GM19455 (cell line): Measurements from ENCODE around the gene CLTCL1.
A peak's percentile ranks its signal among the peaks of the same experiment; 100 is the strongest.
"Not testable (repeated sequence)": the region's sequence is repeated elsewhere in the genome, so short reads cannot be mapped to it uniquely, and the experiment has no call there.

ENCODE experiments used
- ATAC-seq: cut with Tn5 transposase; IDR thresholded peaks from one replicate; pipeline ENCODE4 v1.9.1; 2021; ENCODE audit not compliant: unreplicated experiment

Gene CLTCL1

DNA sequence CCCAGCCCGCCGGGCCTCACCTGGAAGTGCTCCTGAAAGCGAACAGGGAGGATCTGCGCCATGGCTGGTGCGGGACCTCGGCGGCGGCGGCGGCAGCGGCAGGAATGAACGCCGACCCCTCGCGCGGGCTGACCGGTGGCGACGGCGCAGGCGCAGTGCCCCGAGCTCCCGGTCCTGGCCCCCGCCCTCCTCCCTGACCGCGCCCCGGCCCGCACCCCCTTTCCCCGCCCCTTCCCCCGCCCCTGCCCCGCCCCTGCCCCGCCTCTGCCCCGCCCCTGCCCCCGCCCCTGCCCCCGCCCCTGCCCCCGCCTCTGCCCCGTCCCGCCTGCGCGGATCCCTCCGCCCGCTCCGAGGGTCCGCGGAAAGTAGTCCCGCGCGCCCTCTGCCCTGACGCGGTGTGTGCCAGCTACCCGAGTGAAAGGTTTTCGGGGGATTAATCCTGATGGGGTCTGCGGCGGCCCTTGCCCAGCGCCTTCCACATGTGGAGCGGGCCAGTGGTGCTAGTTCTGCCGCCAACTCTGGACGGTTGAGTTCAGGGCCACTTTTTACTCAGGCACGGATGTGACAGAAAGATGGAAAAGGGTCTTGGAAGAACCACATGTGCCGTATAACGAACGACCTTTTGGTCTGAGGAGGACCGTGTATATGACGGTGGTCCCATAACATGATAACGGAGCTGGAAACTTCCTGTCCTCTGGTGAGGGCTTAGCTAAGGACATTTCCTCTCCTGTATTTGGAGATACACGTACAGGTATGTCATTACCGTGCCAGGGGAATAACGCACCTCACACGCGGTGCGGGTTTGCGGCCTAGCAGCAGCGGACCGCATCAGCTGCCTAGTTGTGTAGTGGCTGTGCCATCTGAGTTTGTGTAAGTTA lies at the start of gene CLTCL1:
CLTCL1 (minus strand) TSS at position 140 of the 878 bp plus-strand sequence; CDS start at position 62, 78 bp downstream.
- ATAC-seq, result peak; percentile 57

DNA sequence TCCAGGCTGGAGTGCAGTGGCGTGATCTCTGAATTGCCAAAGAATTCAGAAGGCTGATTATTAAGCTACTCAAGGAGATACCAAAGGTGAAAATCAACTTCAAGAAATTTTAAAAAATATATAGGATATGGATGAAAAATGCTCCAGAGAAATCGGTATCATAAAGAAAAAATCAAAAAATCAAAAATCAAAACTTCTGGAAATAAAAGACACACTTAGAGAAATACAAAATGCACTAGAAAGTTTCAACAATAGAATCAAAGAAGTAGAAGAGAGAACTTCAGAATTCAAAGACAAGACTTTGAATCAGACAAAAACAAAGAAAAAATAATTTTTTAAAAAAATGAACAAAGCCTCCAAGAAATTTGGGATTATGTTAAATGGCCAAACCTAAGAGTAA lies 45.6 kb upstream of the CLTCL1 start:
- ATAC-seq, result no peak

DNA sequence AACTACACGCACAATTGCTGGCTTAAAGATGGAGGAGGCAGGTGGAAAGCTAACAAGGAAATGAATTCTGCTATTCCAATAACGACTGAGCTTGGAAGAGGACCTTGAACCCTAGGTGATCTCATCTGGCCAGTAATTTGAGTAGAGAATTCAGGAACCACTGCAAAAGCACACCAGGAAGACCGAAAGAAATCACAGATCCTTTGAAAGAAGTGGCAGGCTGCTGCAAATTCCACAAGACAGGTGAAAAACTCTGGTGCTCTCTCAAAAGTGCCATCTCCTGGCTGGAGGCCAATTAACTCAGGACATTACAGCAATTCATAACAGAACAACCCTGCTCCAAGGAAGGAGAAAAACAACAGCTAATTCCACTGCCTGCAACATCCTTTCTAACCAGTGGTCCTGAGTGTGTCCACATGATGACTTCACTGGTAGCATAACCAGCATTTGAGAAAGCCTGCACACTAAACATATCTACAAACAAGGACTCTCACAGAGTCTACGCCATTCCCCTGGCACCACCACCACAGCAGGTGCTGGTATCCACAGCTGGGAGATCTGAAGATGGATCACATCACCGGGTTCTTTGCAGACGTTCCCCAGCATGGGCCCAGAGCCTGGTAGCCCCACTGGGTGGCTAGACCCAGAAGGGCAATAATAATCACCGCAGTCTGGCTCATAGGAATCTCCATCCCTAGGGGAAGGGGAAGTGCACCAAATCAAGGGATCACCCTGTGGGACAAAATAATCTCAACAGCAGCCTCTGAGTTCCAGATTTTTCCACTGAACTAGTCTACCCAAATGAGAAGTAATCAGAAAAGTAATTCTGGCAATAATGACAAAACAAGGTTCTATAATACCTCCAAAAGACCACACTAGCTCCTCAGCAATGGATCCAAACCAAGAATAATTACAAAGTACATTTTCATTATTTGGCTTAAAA lies 44.9 kb upstream of the CLTCL1 start:
- no peak for ATAC-seq

DNA sequence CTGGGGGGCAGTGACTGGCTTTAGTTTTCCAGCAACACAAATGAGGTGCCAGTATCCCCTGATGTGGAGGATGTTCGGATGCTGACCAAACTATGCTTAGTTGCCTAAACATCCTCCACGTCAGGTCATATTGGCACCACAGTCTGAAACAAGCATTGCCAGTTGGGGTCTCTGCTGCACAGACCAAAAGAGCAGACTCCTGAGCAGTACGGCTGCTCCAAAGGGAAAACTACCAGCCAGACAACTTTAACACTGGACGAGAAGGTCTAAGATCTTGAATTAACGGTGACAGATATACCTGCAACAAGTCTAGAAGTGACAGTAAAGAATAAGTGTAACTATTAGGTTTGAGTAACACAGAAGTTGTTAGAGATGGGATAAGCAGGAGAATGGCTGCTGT lies 40.5 kb upstream of the CLTCL1 start:
- ATAC-seq, result no peak

DNA sequence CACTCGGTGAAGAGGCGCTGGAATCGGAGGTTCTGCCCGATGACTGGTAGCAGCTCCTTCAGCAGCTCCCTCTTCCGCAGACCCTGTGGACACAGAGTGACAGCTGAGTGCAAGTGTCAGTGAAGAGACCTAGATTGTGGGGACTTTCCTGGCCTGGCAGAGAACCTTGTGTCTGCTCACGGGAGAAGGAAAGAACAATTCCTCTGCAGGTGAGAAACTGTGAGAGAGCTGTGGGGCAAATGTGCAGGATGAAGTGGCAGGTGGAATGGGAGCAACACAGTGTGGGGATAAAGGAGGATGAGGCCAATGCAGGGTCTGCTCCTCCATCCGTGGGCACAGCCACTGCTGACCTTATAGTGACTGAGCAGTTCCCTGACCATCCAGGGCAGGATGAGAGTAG lies 40.0 kb upstream of the CLTCL1 start:
- no peak for ATAC-seq

DNA sequence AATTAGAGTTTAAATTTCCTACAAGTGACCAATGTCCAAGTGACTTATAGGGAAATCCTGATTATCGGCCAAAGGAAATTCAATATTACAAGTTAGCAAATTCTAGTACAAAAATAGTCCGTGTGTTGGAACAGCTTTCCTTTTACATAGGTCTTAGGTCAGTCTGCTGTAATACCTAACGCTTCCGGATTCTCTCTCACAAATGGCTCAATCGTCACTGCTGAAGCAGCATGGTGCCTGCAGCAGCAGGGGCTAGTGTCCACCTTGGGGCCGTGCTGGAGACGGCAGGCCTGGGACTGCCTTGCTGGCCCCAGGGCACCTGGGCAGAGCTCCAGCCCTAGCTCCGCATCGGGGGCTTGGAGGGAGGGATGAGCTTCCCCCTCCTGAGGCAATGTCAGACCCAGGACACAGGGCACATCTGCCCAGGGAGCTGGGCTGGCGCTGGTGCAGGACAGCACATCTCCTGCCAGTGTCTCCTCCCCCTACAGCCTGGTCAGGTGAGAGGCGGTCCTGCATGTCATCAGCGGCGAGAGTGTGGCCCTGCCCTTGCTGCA lies 39.4 kb upstream of the CLTCL1 start:
- ATAC-seq, result no peak

DNA sequence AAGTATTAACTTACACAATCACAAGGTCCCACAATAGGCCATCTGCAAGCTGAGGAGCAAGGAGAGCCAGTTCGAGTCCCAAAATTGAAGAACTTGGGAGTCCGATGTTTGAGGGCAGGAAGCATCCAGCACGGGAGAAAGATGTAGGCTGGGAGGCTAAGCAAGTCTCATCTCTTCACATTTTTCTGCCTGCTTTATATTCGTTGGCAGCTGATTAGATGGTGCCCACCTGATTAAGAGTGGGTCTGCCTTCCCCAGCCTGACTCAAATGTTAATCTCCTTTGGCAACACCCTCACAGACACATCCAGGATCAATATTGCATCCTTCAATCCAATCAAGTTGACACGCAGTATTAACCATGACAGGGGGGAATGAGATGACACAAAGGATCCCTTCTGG lies 38.7 kb upstream of the CLTCL1 start:
- not testable (repeated sequence) for ATAC-seq

DNA sequence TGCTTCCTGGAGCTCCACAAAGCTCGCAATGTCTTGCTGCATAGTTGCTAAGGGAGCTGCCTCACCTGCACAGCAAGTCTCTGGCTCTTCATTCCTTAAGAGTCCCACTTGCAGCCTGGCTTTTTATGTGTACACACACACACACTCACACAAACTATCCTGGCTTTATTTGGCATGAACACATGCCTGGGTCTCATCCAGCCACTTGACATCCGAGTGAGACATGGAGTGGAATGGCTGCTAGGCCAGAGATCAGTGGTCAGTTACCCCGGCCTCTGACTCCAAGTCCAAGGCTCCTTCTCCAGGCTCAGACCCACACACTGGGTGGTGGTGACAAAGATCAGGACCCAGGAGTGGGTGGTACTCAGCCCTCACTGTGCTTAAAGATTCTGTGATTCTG lies 37.9 kb upstream of the CLTCL1 start:
- ATAC-seq, result no peak

DNA sequence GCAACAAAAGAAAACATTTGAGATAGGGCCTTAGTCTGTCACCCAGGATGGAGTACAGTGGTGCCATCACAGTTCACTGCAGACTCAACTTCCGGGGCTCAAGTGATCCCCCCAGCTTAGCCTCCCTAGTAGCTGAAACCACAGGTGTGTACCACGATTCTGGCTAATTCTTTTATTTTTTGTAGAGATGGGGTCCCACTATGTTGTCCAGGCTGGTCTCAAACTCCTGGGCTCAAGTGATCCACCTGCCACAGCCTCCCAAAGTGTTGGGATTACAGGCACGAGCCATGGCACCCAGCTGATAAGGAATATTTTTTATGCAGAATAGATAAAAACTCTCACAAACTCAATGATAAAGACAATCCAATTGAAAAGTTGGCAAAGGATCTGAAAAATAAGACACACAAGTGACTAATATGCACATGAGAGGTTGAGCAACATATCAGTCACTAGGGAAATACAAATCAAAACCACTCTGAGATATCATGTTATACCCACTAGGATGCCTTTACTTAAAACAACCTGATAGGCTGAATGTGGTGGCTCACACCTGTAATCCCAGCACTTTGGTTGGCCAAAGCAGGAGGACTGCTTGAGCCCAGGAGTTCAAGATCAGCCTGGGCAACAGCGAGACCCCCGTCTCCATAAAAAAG lies 33.9 kb upstream of the CLTCL1 start:
- no peak for ATAC-seq

DNA sequence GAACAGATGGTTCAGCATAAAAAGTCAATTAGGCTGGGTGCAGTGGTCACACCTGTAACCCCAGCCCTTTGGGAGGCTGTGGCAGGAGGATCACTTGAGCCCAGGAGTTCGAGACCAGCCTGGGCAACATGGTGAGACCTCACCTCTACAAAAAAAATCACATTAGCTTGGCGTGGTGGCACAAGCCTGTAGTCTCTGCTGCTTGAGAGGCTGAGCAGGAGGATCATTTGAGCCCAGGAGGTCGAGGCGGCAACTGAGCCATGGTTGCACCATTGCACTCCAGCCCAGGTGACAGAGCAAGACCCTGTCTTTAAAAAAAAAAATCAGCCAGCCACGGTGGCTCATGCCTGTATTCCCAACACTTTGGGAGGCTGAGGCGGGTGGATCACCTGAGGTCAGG lies 31.9 kb upstream of the CLTCL1 start:
- ATAC-seq, result not testable (repeated sequence)

DNA sequence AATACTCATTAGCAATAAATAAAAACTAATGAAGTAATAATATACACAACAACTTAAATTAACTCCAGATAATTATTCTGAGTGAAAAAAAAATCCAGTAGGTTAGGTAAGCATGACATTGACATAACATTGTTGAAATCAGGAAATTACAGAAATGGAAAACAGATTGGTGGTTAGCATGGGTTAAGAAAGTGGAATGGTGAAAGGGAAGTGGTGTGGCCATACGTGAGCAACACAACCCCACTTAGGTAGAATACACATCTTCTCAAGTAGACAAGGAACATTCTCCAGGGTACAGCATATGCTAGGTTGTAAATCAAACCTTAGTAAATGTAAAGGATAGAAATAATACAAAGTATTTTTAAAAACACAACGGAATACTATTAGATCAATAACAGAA lies 30.2 kb upstream of the CLTCL1 start:
- no peak for ATAC-seq

DNA sequence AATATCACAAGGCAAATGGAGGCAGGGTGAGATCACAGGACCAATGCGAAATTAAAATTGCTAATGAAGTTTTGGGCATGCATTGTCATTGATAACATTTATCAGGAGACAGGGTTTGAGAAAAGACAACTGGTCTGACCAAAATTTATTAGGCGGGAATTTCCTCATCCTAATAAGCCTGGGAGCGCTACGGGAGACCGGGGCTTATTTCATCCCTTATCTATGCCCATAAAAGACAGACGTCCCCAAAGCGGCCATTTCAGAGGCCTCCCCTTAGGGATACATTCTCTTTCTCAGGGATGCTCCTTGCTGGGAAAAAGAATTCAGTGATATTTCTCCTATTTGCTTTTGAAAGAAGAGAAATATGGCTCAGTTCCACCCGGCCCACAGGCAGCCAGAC lies 28.6 kb upstream of the CLTCL1 start:
- not testable (repeated sequence) for ATAC-seq

DNA sequence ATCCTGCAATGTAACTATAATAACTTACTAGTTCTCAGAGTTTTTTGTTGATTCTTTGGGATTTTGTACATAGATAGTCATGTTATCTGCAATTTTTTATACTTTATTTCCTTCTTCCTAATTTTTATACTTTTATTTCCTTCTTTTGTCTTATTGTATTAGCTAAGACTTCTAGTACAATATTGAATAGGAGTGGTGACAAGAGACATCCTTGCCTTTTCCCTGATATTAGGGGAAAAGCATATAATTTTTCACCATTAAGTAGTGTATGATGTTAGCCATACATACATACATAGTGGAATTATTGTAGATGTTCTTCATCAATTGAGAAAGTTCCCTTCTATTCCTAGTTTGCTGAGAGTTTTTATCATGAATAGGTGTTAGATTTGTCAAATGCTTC lies 27.8 kb upstream of the CLTCL1 start:
- no peak for ATAC-seq

DNA sequence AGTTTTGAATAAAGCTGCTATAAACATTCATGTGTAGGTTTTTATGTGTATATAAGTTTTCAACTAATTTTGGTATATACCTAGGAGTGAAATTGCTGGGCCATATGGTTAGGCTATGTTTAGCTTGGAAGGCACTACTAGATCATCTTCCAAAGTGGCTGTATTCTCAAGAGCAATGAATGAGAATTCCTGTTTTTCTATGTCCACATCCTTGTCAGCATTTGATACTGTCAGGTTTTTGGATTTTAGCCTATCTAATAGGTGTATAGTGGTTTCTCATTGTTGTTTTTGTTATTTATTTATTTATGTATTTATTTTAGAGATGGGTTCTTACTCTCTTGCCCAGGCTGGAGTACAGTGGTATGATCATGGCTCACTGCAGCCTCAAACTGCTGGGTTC lies 26.3 kb upstream of the CLTCL1 start:
- ATAC-seq, result no peak

DNA sequence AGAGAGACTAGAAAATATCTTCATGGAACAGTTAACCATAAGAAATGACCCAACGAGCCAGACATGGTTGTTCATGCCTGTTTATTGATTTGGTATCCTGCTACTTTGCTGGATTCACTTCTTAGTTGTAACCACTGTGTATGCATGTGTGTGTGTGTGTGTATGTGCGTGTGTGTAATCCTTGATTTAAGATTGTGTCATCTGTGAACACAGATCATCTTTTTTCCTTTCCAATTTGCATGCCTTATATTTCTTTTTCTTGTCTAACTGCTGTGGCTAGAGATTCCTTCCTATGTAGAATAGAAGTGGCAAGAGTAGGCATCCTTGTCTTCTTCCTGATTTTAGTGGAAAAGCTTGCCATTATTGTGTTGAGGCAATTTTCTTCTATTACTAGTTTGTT lies 16.4 kb upstream of the CLTCL1 start:
- no peak for ATAC-seq

DNA sequence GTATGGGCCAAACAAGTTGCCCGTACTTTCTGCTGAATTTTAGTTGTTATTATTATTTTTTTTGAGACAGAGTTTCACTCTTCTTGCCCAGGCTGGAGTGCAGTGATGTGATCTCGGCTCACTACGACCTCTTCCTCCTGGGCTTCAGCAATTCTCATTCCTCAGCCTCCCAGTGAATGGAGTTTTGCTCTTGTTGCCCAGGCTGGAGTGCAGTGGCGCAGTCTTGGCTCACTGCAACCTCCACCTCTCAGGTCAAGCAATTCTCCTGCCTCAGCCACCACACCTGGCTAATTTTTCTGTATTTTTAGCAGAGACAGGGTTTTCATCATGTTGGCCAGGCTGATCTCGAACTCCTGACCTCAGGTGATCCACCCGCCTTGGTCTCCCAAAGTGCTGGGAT lies 15.0 kb upstream of the CLTCL1 start:
- ATAC-seq, result not testable (repeated sequence)

DNA sequence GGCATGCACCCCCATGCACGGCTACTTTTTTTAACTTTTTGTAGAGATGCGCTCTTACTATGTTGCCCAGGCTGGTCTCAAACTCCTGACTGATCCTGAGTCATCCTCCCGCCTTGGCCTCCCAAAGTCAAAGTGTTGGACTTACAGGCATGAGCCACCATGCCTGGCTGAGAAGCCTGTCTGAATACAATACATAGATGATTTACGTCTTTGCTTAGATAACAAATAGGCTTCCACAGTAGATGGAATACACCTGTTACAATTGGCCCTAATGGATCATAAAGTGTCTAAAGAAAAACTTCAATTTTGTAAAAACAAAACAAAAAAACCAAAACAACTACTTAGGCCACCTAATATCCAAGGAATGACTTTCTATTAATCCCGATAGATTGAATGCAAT lies 13.0 kb upstream of the CLTCL1 start:
- no peak for ATAC-seq

DNA sequence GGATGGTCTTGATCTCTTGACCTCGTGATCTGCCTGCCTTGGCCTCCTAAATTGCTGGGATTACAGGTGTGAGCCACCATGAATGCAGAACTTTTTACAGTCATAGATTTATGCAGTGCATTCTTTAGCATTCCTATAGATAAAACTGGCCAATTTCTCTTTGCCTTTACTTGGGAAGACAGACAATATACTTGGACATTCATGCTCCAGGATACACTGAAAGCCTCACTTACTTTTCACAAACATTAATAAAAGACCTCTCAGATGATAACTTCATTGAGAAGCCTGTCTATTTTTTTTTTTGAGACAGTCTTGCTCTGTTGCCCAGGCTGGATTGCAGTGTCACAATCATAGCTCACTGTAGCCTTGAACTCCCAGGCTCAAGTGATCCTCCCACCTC lies 12.3 kb upstream of the CLTCL1 start:
- ATAC-seq, result no peak

DNA sequence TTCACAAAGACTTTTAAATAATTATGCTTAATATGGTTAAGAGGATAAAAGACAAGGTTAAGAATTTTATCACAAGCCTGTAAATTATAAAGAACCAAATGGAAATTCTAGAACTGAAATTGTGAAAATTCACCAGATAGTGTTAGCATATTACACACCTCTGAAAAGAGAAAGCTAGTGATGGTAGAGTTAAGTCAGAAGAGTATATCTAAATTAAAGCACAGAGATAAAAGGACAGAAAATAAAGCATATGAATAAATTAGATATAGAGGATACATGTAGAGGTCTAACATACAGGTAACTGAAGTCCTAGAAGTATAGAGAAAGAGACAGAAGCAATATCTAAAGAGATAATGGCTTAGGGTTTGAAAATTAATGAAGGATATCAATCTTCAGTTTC lies 4.2 kb upstream of the CLTCL1 start:
- no peak for ATAC-seq

DNA sequence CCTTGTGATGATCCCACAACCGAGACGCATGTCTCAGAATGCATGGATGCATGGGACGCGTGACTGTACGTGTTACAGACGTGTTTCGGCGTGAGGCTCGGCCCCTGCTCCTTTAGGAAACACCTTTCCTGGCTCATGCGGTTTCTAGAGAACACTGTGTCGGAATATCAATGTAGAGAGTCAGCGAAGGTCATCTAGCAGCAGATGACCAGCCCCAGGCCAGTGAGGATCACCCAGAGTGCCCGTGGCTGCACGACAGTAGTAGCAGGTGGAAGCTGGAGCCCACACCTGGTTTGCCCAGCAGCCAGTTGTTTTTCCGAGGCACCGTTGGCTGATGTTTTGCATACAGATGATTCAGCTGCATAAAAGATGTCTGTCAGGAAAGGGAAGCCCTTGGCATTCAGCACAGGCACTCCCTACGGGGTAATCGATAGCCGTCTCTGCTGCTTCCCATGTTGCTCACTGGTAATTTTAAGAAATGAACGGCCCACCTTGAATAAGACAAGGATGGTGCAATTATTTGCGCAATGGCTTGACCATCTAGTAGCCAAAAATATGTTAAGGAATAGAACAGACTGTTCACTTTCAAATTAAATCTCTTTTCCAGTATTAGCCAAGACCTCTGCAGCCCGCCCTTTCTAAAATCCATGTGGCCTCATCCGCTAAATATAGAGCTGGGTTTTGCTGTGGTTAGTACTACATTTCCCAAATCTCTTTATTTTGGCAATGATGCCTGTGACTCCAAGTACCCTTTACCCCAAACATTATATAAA lies 1.1 kb upstream of the CLTCL1 start:
- no peak for ATAC-seq
